ENCODE data around the gene ANKRD39. TPM values are rescaled to one million over a fixed set of nuclear protein-coding genes. Genes with fewer than 3 reads are reported as not detected.

Gene ANKRD39
- total and polyA plus RNA-seq, 2 donors = 5.8 to 18.8 TPM

DNA sequence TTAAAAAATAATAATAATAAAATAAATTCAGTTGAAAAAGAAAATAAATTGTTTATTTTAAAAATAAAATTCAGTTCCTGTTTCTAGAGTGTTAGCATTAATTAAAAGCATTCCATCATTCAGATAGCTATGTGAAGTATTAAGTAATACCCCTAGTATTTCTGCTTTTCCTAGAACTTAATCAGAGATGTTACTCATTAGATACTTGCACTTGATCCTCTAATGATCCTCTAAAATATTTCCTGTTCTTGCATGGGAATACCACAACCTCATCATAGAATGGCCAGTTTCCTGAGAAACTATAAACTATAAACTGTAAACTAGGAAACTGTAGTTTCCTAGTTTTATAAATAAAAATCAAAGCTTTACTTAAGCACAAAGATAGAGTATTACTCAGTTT, 52.8 kb downstream of the ANKRD39 start:
- Histone ChIP-seq H3K36me3 (ENCODE audit: insufficient read depth) (no peaks in the 10 kb centered on the region), H3K27ac (ENCODE audit: low read depth) (no peak overlapping the region), H3K4me1 (ENCODE audit: insufficient read depth) (no peaks in the 10 kb centered on the region), H3K4me3 (ENCODE audit: low read depth, low read length) (no peak overlapping the region)
- no peak for DNase-seq (ENCODE audit: extremely low spot score)

DNA sequence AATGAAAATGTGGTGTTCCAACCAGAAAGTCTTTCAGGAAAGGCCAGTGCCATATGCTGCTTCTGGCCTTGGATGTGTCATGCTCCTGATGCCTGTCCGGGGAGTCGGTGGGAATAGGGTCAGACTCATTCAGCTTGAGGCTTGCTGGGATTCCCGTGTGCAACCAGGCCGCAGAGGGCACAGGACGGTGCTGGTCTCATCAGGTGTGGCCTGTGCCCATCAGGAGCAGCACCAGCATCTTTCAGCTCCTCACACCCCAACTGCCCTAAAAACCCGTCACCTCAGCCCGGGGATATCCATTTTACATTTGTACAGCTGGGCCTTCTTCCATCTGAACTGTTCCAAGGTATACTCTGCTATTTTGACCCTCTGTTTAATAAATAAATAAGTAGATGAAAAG, 55.1 kb downstream of the ANKRD39 start:
- peaks cover 3% of the 10 kb centered on the region for H3K36me3 ChIP-seq (ENCODE audit: insufficient read depth)
- no peak overlapping the region for H3K27ac ChIP-seq (ENCODE audit: low read depth)
- DNase-seq (ENCODE audit: extremely low spot score) = no peak
- no peaks in the 10 kb centered on the region for H3K4me1 ChIP-seq (ENCODE audit: insufficient read depth)
- 95% methylated on average over 7 of the region's 7 CpGs for WGBS
- H3K4me3 ChIP-seq (ENCODE audit: low read depth, low read length) = no peak overlapping the region

DNA sequence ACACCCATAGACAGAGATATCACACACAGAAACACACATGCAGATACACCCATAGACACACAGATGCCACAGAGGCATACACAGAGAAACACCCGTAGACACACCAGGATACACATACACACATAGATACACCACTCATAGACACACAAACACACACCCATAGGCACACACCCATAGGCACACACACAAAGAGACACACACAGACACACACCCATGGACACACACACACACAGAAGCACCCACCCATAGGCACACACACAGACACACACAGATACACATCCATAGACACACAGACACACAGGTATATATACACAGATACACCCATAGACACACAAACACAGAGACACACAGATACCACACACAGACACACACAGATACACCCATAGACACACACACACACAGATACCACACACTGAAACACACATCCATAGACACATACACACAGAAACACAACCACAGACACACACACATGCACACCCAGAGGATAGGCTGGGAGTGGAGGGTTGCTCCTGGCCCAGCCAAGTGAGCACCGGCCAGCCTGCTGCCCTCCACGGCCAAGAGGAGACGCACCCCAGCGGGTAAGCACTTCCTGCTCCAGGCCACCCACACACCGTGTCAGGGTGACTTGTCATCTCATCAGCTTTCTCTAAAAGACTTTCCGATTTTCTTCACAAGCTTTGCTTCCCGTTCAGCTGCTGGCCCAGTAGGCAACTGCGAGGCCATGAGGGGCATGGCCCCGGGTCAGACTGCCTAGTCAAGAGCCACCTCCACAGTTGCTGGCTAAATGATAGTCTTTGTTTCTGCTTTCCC, 55.8 kb downstream of the ANKRD39 start:
- no peaks in the 10 kb centered on the region for H3K4me1 ChIP-seq (ENCODE audit: insufficient read depth)
- WGBS = 87% methylated on average over 10 of the region's 10 CpGs
- no peak for DNase-seq (ENCODE audit: extremely low spot score)
- no peak overlapping the region for H3K27ac ChIP-seq (ENCODE audit: low read depth)
- no peak overlapping the region for H3K4me3 ChIP-seq (ENCODE audit: low read depth, low read length)
- H3K36me3 ChIP-seq (ENCODE audit: insufficient read depth) = peaks cover 3% of the 10 kb centered on the region

DNA sequence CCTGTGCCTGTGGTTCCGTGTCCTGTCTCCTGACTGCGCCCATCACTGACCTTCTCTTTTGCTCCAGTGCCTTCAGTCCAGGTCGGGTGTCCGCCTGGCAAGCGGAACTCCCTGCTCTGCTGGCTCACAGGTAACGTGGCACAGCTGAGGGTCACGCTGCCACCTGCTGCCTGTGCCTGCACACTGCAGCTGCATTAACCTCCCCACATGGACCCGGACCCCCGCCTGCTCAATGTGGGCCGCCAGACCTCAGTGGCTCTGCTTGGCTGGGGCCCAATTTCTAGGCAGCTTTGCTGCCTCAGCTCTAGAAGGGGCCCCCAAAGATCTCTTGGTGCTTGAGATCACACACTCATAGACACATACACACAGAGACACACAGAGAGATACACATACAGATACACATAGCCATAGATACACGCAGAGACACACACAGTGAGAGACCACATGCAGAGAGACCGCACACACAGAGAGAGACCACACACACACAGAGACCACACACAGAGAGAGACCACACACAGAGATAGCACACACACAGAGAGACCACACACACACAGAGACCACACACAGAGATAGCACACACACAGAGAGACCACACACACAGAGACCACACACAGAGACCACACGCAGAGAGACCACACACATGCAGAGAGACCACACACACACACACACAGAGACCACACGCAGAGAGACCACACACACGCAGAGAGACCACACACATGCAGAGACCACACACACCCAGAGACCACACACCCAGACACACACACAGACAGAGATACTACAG, 56.6 kb downstream of the ANKRD39 start:
- DNase-seq (ENCODE audit: extremely low spot score) = no peak
- H3K36me3 ChIP-seq (ENCODE audit: insufficient read depth) = peaks cover 3% of the 10 kb centered on the region
- 51% methylated on average over 15 of the region's 15 CpGs for WGBS
- H3K4me1 ChIP-seq (ENCODE audit: insufficient read depth) = no peaks in the 10 kb centered on the region
- H3K27ac ChIP-seq (ENCODE audit: low read depth) = no peak overlapping the region
- H3K4me3 ChIP-seq (ENCODE audit: low read depth, low read length) = no peak overlapping the region

DNA sequence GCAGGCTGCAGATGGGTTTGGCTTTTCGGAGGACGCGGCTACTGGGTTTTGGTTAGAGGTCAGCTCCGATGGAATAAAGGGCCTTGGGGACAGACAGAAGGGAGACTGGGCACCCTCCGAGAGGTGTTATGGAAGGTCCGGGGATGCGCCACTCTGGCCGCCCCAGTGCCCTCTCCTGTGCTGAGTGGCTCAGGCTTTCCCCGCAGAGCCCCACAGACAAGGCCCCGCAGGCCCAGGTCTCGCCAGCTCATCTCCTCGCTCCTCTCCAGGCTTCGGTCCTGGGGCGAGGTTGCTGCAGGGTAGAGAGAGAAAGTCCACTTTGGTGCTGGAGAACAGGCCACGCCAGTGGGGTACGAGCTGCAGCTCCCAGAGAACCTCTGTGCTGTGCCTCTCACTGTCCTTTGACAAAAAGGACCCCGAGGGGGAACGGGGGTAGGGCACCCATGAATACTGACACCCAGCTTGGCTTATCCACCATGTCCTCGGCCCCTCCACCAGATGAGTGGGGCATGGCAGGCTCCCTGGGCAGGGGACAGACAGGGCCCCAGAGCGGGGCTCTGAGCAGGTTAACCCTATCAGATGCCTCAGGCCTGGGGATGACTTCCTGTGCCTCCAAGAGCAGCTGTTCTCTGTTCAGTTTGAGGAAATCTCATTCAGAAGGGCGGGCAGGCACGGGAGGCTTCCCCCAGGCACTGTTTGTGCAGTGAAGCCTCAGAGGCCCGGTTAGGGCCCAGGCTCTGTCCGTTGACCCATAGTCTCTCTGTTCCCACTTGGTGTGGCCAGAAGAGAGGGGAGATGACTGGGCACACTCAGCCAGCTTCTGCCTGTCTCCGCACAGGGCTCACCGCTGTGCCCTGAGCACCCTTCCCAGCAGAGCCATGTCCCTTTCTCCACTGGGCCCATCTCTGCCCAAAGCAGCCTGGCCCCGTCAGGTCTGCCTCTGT, 57.5 kb downstream of the ANKRD39 start:
- no peak for DNase-seq (ENCODE audit: extremely low spot score)
- Histone ChIP-seq H3K4me3 (ENCODE audit: low read depth, low read length) (no peak overlapping the region), H3K36me3 (ENCODE audit: insufficient read depth) (peaks cover 3% of the 10 kb centered on the region)

DNA sequence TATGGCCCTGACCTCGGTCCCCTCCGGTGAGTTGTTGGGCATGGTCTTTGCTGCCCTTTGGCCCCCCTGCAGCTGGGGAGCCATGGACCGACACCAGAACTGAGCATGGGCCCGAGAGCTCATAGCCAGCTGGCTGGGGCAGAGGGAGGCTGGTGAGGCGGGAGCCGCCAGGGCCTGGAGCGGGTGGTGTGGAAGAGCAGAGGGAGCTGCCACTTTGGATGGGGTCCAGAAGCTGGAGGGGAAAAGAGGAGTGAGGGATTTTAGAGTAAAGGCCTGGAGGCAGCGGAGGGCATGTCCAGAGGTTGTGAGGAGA, 58.2 kb downstream of the ANKRD39 start:
- DNase-seq (ENCODE audit: extremely low spot score) = no peak
- WGBS = 94% methylated on average over 8 of the region's 8 CpGs
- Histone ChIP-seq H3K4me1 (ENCODE audit: insufficient read depth) (no peaks in the 10 kb centered on the region), H3K27ac (ENCODE audit: low read depth) (no peak overlapping the region), H3K4me3 (ENCODE audit: low read depth, low read length) (no peak overlapping the region), H3K36me3 (ENCODE audit: insufficient read depth) (peaks cover 3% of the 10 kb centered on the region)

More for the DNA sequence above, 57.5 kb downstream of the ANKRD39 start:
- Histone ChIP-seq H3K4me1 (ENCODE audit: insufficient read depth) (no peaks in the 10 kb centered on the region), H3K27ac (ENCODE audit: low read depth) (no peak overlapping the region)
- WGBS = 86% methylated on average over 27 of the region's 27 CpGs

DNA sequence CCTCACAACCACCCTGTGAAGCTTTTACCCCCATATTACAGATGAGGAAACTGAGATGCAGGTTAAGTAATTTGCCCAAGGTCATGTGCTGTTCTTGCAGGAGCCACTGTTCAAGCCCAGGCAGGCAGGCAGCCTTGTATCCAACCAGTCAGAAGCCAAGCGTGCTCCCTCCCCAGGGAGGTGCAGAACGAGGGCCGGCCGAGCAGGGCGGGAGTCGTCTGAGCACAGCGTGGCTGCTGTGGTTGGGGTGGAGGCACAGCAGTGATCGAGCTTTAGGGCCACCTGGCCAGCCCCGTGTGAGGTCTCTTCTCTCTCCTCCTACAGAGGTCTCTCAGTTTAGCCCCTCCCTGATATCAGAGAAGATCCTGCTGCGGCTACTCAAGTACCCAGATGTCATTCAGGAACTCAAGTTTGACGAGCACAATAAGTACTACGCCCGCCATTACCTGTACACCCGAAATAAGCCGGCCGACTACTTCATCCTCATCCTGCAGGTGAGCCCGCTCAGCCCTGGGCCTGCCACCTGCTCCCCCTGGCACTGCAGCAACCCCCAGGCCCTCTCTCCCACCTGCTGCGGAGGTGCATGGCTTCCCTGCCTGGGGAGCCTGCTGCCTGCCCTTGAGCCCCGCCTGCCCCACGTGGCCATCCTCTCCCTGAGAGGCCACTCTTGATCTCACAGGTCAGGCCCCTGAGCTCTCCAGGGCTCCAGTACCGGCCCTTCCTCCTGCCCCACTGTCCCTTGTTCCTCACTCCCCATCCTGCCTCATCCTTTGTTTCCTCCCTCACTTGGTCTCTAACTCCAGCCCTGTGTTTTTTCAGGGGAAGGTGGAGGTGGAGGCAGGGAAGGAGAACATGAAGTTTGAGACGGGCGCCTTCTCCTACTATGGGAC, 58.8 kb downstream of the ANKRD39 start:
- WGBS = 90% methylated on average over 23 of the region's 23 CpGs
- DNase-seq (ENCODE audit: extremely low spot score) = no peak
- H3K36me3 ChIP-seq (ENCODE audit: insufficient read depth) = peaks cover 3% of the 10 kb centered on the region
- no peak overlapping the region for H3K27ac ChIP-seq (ENCODE audit: low read depth)
- H3K4me1 ChIP-seq (ENCODE audit: insufficient read depth) = no peaks in the 10 kb centered on the region
- H3K4me3 ChIP-seq (ENCODE audit: low read depth, low read length) = no peak overlapping the region

Small RNA genes within 50 kb of the gene (small RNA-seq; reads per million reads assigned to genes)
- gene MIR3127 = 0.15 reads per million

Other genes with a start within 250 kb of the ANKRD39 start
- 44.4 TPM for gene KANSL3, start 219.7 kb downstream of the ANKRD39 start, total RNA-seq
- 34.7 TPM for gene KANSL3, start 219.7 kb downstream of the ANKRD39 start, polyA plus RNA-seq
- gene FER1L5, start 215.3 kb downstream of the ANKRD39 start, total RNA-seq = 0.58 TPM
- 0.01 TPM for gene FER1L5, start 215.3 kb downstream of the ANKRD39 start, polyA plus RNA-seq
- gene LMAN2L, start 118.0 kb downstream of the ANKRD39 start, total RNA-seq = 29.9 TPM
- gene LMAN2L, start 118.0 kb downstream of the ANKRD39 start, polyA plus RNA-seq = 23.5 TPM
- gene CNNM4, start 97.1 kb downstream of the ANKRD39 start, total RNA-seq = 5.8 TPM
- 4.8 TPM for gene CNNM4, start 97.1 kb downstream of the ANKRD39 start, polyA plus RNA-seq
- 18.0 TPM for gene CNNM3, start 41.7 kb downstream of the ANKRD39 start, total RNA-seq
- gene CNNM3, start 41.7 kb downstream of the ANKRD39 start, polyA plus RNA-seq = 14.6 TPM
- gene ANKRD23, start 14.0 kb downstream of the ANKRD39 start, total RNA-seq = 2.6 TPM
- gene ANKRD23, start 14.0 kb downstream of the ANKRD39 start, polyA plus RNA-seq = 5.1 TPM
- 27.4 TPM for gene SEMA4C, start 12.1 kb upstream of the ANKRD39 start, total RNA-seq
- gene SEMA4C, start 12.1 kb upstream of the ANKRD39 start, polyA plus RNA-seq = 80.1 TPM
- gene FAM178B, start 128.6 kb upstream of the ANKRD39 start, total RNA-seq = not detected
- gene FAM178B, start 128.6 kb upstream of the ANKRD39 start, polyA plus RNA-seq = 4.7 TPM
- gene FAHD2B, start 236.9 kb upstream of the ANKRD39 start, total RNA-seq = 8.8 TPM
- 22.9 TPM for gene FAHD2B, start 236.9 kb upstream of the ANKRD39 start, polyA plus RNA-seq

Data from urinary bladder (tissue), 4 donors.